ENCODE data around the gene UBR4. TPM values are rescaled to one million over a fixed set of nuclear protein-coding genes. Genes with fewer than 3 reads are reported as not detected.

The UBR4 gene
- total and polyA plus RNA-seq, 10 of the 15 experiments (the other 5 are each of a cell fraction or from before 2014, with no cell fraction given) = 34.2 to 124 (median 56.2) TPM

DNA sequence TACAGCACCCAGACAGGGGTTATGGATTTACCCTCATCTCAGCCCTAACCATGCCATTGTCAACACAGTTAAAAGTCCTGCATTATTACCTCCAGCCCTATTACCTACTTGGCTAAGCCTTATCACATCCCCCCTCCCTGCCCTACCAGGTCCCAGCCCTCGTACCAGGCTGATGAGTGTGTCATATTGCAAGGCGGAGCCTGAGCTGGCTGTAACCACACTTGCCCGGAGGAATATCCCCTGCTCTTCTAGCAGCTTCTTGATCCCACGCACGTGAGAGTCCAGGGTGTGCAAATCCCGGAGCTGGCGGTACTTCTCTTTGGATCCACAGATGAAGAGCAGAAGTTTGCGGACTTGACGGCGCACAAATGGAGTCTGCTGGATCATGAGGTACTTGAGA lies 87.4 kb downstream of the UBR4 start:
- ChIA-PET POLR2A (no interaction called here), RAD21 (ENCODE audit: unreplicated experiment) (no interaction called here), SMC1A (ENCODE audit: uncharacterized antibody, unreplicated experiment) (interaction anchor here (1.0 kb wide), 2 partner anchors 13 to 43 kb away, joined by 3 read pairs; no protein-coding TSS in a partner anchor), CTCF (interaction anchor here (1.7 kb wide), 1 partner anchor 216 kb away, joined by 3 read pairs; no protein-coding TSS in a partner anchor)
- no peak overlapping the region for H2AFZ ChIP-seq (ENCODE audit: control insufficient read depth, low read depth, low read length)
- H4K20me1 ChIP-seq (ENCODE audit: control insufficient read depth, insufficient read depth) = no peaks in the 10 kb centered on the region
- TF ChIP-seq ZNF274 (IDR thresholded peaks at IDR 0.05; ENCODE audit: insufficient read depth, insufficient read length) (no peak), FOXK2 (IDR thresholded peaks at IDR 0.05) (no peak), NR2C2 (IDR thresholded peaks at IDR 0.05; ENCODE audit: borderline replicate concordance, control insufficient read depth, insufficient read length, low read depth) (no peak), PAX5 (IDR thresholded peaks at IDR 0.05; ENCODE audit: borderline replicate concordance, low read depth, low read length) (no peak), RFX5 (IDR thresholded peaks at IDR 0.05; ENCODE audit: low read depth, low read length) (no peak), ZNF622 (IDR thresholded peaks at IDR 0.05) (no peak), SMAD5 (IDR thresholded peaks at IDR 0.05; ENCODE audit: low read depth) (no peak), MEF2A (IDR thresholded peaks at IDR 0.05; ENCODE audit: insufficient read depth, low read depth, low read length) (no peak), ATF7 (IDR thresholded peaks at IDR 0.05; ENCODE audit: low read depth) (no peak), KLF5 (IDR thresholded peaks at IDR 0.05; ENCODE audit: partially characterized antibody) (no peak), CBFB (IDR thresholded peaks at IDR 0.05; ENCODE audit: low read depth) (no peak), SMC3 (IDR thresholded peaks at IDR 0.05; ENCODE audit: borderline replicate concordance, low read length) (no peak)
- TF ChIP-seq, protein P1, sequence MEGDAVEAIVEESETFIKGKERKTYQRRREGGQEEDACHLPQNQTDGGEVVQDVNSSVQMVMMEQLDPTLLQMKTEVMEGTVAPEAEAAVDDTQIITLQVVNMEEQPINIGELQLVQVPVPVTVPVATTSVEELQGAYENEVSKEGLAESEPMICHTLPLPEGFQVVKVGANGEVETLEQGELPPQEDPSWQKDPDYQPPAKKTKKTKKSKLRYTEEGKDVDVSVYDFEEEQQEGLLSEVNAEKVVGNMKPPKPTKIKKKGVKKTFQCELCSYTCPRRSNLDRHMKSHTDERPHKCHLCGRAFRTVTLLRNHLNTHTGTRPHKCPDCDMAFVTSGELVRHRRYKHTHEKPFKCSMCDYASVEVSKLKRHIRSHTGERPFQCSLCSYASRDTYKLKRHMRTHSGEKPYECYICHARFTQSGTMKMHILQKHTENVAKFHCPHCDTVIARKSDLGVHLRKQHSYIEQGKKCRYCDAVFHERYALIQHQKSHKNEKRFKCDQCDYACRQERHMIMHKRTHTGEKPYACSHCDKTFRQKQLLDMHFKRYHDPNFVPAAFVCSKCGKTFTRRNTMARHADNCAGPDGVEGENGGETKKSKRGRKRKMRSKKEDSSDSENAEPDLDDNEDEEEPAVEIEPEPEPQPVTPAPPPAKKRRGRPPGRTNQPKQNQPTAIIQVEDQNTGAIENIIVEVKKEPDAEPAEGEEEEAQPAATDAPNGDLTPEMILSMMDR (IDR thresholded peaks at IDR 0.05 in 2 of 3, conservative IDR thresholded peaks at IDR 0.05 in 1 of 3; ENCODE audit: control insufficient read depth in 2 of 3, extremely low read depth in 1 of 3, insufficient read depth in 1 of 3, low read depth in 3 of 3, low read length in 3 of 3) = no peak
- TF ChIP-seq, protein P2, sequence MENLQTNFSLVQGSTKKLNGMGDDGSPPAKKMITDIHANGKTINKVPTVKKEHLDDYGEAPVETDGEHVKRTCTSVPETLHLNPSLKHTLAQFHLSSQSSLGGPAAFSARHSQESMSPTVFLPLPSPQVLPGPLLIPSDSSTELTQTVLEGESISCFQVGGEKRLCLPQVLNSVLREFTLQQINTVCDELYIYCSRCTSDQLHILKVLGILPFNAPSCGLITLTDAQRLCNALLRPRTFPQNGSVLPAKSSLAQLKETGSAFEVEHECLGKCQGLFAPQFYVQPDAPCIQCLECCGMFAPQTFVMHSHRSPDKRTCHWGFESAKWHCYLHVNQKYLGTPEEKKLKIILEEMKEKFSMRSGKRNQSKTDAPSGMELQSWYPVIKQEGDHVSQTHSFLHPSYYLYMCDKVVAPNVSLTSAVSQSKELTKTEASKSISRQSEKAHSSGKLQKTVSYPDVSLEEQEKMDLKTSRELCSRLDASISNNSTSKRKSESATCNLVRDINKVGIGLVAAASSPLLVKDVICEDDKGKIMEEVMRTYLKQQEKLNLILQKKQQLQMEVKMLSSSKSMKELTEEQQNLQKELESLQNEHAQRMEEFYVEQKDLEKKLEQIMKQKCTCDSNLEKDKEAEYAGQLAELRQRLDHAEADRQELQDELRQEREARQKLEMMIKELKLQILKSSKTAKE (IDR thresholded peaks at IDR 0.05; ENCODE audit: low read depth, poor library complexity, severe bottlenecking) = no peak
- TF ChIP-seq, protein P3, sequence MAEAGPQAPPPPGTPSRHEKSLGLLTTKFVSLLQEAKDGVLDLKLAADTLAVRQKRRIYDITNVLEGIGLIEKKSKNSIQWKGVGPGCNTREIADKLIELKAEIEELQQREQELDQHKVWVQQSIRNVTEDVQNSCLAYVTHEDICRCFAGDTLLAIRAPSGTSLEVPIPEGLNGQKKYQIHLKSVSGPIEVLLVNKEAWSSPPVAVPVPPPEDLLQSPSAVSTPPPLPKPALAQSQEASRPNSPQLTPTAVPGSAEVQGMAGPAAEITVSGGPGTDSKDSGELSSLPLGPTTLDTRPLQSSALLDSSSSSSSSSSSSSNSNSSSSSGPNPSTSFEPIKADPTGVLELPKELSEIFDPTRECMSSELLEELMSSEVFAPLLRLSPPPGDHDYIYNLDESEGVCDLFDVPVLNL (IDR thresholded peaks at IDR 0.05; ENCODE audit: low read depth, low read length) = no peak
- no peak overlapping the region for H3K4me2 ChIP-seq (ENCODE audit: control insufficient read depth, insufficient read depth)
- no peak overlapping the region for H3K27ac ChIP-seq (ENCODE audit: control insufficient read depth, insufficient read depth)
- intact Hi-C loops (cut with micrococcal nuclease; ENCODE audit: unreplicated experiment) (no loop called here), in situ Hi-C loops (cut with MboI) (no loop called here)
- ATAC-seq (no peak), DNase-seq (ENCODE audit: low read depth, low spot score) (no peak), FAIRE-seq (no peak)
- no TSS peak for BruUV-seq (replicated peaks)
- no peaks in the 10 kb centered on the region for H3K9me3 ChIP-seq (replicated peaks; ENCODE audit: control insufficient read depth, insufficient read depth, low read length)
- no peak overlapping the region for H3K4me3 ChIP-seq
- peaks cover 13% of the 10 kb centered on the region for H3K4me1 ChIP-seq (ENCODE audit: control insufficient read depth, insufficient read depth, low read length)
- no peaks in the 10 kb centered on the region for H3K79me2 ChIP-seq (ENCODE audit: control insufficient read depth, insufficient read depth, low read length)
- peaks cover 50 to 61% of the 10 kb centered on the region in 2 experiments for H3K36me3 ChIP-seq (ENCODE audit: control insufficient read depth in 2 of 2, insufficient read depth in 2 of 2, low read length in 1 of 2)
- no peak overlapping the region for H3K9ac ChIP-seq (ENCODE audit: control insufficient read depth, insufficient read depth, low read length)
- WGBS (ENCODE audit: insufficient coverage, insufficient replicate concordance, low lambda C conversion rate, missing lambda C conversion rate) = 95% methylated on average over 10 of the region's 10 CpGs
- H3K27me3 ChIP-seq (replicated peaks in 1 of 2; ENCODE audit: control insufficient read depth in 2 of 2, insufficient read depth in 2 of 2, low read length in 1 of 2) = no peaks in the 10 kb centered on the region

Data from GM12878 (cell line).